Astrocyte of the hippocampus (primary cell): Measurements from ENCODE around the gene TMEM40.
A peak's percentile ranks its signal among the peaks of the same experiment; 100 is the strongest.
"Not testable (repeated sequence)": the region's sequence is repeated elsewhere in the genome, so short reads cannot be mapped to it uniquely, and the experiment has no call there.

Experiments
- DNase-seq: peaks from one replicate; pipeline ENCODE4 v3.0.0; 2011; ENCODE audit warnings: low read depth, low spot score

The TMEM40 gene

GRCh38 chr3:12719541-12719940 is 39.5 kb downstream of the TMEM40 start:
- DNase-seq: no peak

- peak; percentile 67 for DNase-seq
Measured at GRCh38 chr3:12716605-12717151, 42.4 kb downstream of the TMEM40 start.

GRCh38 chr3:12714278-12714677 is 44.8 kb downstream of the TMEM40 start:
- no peak for DNase-seq

DNA sequence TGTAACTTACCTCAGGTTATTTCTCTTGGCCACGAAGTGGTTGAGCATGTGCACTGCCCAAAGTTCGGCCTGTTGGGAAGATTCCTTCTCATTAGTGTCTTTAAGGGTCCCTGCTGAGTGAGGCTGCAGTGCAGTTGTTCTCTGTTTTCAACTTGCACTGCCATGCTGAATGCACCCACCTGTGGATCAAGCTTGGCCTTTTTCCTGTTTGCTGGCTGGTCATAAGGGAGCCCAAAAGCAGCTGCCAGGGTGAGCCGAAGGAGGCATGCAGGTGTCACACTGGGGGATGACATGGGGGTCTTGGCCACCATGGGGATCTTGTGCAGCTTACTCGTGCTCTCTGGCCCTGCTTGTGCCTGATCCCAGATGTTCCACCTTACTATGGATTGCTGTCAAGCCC is 49.0 kb downstream of the TMEM40 start:
- no peak for DNase-seq

- no peak for DNase-seq
Measured at GRCh38 chr3:12709334-12709733, 49.7 kb downstream of the TMEM40 start.

DNA sequence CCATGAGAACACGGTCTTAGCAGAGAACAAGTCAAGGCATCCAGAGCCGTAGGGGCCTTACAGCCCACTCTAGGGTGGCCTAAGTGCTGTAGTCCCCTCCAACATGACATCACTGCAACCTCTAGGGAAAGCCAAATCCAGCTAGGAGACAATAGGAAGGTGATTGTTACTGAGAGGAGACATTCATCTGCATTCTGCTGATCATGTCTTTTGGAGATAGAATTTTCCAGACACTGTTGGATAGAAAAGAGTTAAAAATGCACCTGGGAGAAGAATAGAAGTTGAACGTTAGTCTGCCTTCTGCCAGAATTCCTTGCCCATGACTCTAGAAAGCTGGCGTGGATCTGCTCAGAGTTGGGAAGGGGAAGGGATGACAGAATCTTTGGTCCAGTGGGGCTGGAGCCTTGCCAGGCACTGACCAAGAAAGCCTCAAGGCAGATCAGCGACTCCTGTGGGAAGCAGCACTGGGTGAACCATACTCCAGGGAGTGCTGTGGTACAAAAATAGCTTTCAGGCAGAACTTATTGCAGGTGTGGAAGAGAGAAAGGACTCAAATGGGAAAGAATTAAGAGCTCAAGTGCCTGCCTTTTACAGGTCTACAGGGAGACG is 50.4 kb downstream of the TMEM40 start:
- peak; percentile 95 for DNase-seq

GRCh38 chr3:12707449-12707848 is 51.6 kb downstream of the TMEM40 start:
- no peak for DNase-seq

GRCh38 chr3:12706504-12707253 is 52.4 kb downstream of the TMEM40 start:
- DNase-seq: peak; percentile 79

DNA sequence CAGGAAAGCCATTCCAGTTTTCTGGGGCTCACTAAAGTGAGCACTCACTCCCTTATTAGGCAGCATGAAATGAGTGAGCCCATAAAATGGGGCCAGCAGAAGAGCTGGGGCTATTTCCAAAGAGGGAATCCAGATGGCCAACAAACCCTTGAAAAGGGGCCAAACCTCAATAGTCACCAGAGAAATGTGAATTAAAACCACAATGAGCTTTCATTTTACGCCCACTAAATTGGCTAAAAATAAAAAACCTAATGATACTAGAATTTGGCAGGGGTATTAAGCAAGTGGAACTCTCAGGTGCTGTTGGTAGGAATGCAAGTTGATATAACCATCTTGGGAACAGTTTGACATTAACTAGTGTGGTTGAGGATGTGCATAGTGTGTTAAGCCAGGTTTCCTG is 53.1 kb downstream of the TMEM40 start:
- peak; percentile 69 for DNase-seq

GRCh38 chr3:12705374-12705926 is 53.6 kb downstream of the TMEM40 start:
- no peak for DNase-seq

DNA sequence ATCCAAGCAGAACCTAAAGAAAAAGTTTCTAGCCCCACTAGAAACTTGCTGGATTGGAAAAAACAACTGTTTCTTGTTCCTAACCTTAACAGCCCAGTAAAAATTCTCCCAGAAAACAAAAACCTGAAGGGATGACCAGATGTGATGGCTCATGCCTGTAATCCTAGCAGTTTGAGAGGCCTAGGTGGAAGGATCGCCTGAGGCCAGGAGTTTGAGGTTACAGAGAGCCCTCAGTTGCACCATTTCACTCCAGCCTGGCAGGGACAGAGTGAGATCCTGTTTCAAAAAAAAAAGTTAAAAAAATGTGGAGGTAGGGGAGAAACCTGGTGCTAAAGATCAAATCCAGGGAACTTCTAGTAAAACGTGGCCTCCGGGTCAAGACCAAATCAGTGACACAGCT is 56.6 kb downstream of the TMEM40 start:
- no peak for DNase-seq

DNA sequence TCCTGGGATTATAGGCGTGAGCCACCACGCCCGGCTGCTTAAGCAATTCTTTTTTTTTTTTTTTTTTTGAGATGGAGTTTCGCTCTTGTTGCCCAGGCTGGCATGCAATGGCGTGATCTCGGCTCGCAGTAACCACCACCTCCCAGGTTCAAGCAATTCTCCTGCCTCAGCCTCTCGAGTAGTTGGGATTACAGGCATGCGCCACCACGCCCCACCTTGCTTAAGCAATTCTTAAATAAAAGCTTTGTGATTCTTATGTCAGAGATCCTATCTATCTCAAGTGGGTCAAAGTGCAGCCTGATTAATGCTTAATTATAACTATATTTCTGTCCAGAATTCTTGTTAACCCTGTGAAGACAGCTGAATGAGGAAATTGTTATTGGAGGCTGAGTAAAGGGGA is 57.5 kb downstream of the TMEM40 start:
- DNase-seq: not testable (repeated sequence)

DNA sequence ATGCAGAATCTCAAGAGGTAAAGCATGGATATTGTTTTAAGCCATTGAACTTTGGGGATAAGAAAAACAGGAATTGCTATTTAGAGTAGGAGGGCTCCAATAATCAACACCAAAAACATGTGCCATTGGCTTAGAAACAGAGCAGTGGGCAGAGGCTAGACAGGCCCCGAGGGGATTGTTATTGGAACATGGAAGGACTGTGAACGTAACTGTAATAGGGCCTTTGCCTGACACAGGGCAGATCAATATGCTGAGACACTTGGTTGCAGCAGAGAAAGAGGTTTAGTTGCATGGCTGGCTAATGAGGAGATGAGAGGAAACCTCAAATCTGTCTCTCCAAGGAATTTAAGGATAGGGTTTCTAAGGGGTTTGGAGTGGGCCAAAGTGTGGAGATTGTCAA is 58.3 kb downstream of the TMEM40 start:
- DNase-seq: no peak

- DNase-seq: no peak
Measured at GRCh38 chr3:12695916-12696315, 63.1 kb downstream of the TMEM40 start.

DNA sequence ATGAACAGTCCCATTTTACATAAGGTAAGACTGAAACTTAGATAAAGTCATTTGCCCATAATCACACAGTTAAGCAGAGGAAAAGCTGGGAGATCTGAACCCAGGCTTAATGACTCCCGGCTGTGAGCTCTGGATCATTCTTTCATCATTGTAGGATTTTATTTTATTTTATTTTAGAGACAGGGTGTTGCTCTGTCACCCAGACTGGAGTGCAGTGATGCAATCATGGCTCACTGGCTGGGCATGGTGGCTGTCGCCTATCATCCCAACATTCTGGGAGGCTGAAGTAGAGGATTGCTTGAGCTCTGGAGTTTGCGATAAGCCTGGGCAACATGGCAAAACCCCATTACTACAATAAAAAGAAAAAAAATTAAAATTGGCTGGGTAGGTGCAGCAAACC is 63.9 kb downstream of the TMEM40 start:
- no peak for DNase-seq

DNA sequence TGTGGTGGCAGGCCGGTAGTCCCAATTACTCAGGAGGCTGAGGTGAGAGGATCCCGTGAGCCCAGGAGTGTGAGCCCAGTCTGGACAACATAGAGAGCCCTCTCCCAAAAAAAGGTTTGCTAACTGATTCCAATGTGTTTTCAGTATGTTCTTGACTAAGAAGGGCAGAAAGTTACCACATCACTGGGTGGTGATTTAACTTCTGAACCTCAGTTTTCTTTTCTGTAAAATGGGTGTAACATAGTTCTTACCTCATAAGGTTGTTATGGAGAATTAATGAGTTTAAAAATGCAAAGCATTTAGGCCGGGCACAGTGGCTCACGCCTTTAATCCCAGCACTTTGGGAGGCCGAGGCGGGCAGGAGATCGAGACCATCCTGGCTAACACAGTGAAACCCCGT is 66.6 kb downstream of the TMEM40 start:
- DNase-seq: no peak

GRCh38 chr3:12689997-12690711 is 68.9 kb downstream of the TMEM40 start:
- DNase-seq: no peak

- DNase-seq: no peak
Measured at GRCh38 chr3:12687948-12688347, 71.1 kb downstream of the TMEM40 start.

DNA sequence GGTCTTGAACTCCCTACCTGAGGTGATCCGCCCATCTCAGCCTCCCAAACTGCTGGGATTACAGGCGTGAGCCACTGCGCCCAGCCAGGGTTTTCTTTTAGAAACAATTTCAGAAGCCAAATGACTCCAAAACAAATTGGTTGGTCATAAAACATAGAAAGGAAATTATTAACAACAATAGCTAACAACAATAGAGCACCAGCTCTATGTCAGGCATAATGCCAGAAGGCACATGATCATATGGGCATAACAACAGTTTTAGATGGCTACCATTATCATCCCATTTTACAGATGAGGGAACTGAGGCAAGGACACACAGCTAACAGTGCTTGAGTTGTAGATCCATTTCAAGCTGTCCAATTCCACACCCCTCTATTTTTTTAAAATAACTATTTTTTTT is 73.0 kb downstream of the TMEM40 start:
- no peak for DNase-seq
